ENCODE results near the gene SMARCA2.

- TF ChIP-seq REST (IDR thresholded peaks at IDR 0.05; ENCODE audit: insufficient read depth in 1 of 2, low read depth in 2 of 2, low read length in 2 of 2) (no peak), SIN3A (IDR thresholded peaks at IDR 0.05; ENCODE audit: borderline replicate concordance, insufficient read depth, low read length) (no peak), TAF1 (IDR thresholded peaks at IDR 0.05; ENCODE audit: borderline replicate concordance, insufficient read depth, low read length) (no peak), POLR2AphosphoS5 (IDR thresholded peaks at IDR 0.05; ENCODE audit: low read depth, low read length) (no peak)
Observed at GRCh38 chr9:2085716-2086115, 70.6 kb downstream of the SMARCA2 start.
